ENCODE data around the gene SEL1L.
"Not testable (repeated sequence)": the region's sequence is repeated elsewhere in the genome, so short reads cannot be mapped to it uniquely, and the experiment has no call there.

SEL1L gene

DNA sequence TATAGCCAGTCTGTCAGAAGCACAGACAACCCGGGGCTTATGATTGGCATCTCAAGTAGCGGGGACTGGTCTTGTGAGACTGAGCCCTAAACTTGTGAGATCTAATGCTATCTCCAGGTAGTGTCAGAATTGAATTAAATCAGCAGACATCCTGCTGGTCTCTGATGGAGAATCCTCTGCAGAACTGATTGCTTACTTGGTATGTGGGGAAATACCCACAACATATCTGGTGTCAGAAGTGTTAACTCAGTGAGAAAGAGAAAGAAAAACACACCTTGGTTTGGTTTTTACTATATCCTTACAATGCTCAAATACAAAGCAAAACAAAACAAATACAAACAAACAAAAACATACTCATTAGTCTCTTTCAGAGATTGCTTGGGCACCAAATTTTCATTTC is 10.0 kb downstream of the SEL1L start:
- DNase-seq: no peak

- DNase-seq: no peak
Measured at GRCh38 chr14:81523016-81523415, 10.6 kb downstream of the SEL1L start.

DNA sequence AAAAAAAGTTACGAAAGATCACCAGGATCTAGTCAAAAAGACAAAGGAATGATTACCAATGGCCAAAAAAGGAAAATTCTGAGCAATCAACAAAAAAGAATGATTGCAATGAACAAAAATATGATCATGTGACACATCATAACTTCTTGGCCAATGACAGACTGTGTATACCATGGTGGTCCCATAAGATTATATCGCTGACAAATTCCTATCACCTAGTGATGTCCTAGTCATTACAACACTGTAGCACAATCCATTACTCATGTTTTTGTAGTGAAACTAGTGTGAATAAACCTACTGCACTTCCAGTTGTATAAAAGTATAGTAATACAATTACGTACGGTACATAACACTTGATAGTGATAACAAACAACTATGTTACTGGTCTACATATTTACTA is 12.3 kb downstream of the SEL1L start:
- DNase-seq: no peak

- no peak for DNase-seq
Measured at GRCh38 chr14:81519200-81520011, 14.2 kb downstream of the SEL1L start.

- no peak for DNase-seq
Measured at GRCh38 chr14:81517798-81518398, 15.8 kb downstream of the SEL1L start.

GRCh38 chr14:81516986-81517797 is 16.5 kb downstream of the SEL1L start:
- no peak for DNase-seq

DNA sequence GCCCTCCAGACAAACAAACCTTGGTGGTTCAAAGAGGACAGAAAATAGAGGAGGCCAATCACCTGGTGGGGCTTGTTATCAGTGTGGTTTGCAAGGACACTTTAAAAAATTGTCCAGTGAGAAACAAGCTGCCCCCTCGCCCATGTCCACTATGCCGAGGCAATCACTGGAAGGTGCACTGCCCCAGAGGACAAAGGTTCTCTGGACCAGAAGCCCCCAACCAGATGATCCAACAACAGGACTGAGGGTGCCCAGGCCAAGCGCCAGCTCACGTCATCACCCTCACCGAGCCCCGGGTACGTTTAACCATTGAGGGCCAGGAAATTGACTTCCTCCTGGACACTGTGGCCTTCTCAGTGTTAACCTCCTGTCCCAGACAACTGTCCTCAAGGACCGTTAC is 17.7 kb downstream of the SEL1L start:
- not testable (repeated sequence) for DNase-seq

- DNase-seq: not testable (repeated sequence)
Measured at GRCh38 chr14:81512826-81513225, 20.8 kb downstream of the SEL1L start.

- no peak for DNase-seq
Measured at GRCh38 chr14:81511111-81511904, 22.3 kb downstream of the SEL1L start.

GRCh38 chr14:81509838-81510452 is 23.7 kb downstream of the SEL1L start:
- DNase-seq: no peak

DNA sequence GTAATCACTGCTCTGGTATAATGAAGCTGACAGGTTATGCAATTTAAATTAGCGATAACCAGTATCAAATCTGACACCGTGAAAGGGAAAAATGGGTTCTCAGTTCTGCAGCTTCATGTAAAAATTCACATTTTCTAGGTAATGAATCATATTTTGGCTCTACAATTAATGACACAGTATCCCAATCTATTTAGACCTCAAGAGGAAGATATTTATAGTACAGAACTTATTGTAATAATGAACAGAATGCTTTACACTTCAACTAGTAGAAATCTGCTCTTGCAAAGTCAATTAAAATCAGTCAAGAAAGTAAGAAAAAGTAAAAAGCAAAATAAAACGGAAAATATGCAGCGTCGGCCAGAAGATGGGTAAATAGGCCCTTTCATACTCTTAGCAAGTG is 24.3 kb downstream of the SEL1L start:
- no peak for DNase-seq

DNA sequence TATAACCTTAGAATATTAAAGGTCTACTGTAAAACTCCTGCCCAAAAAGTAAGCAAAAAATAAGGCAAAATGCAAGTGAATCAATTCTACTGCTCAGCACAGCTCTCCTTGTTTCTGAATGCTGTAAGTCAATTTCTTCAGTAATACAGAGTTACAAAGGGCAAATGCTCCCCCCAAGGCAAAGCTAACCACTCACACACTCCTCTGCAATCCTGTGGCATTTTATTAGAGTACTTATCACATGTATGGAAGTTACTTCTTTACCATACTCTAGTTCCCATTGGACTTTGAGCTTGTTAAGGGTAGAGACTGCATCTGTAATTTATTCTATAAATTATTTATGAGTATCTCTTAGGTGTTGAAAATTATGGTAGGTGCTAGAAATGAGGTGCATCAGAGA is 27.2 kb downstream of the SEL1L start:
- no peak for DNase-seq

DNA sequence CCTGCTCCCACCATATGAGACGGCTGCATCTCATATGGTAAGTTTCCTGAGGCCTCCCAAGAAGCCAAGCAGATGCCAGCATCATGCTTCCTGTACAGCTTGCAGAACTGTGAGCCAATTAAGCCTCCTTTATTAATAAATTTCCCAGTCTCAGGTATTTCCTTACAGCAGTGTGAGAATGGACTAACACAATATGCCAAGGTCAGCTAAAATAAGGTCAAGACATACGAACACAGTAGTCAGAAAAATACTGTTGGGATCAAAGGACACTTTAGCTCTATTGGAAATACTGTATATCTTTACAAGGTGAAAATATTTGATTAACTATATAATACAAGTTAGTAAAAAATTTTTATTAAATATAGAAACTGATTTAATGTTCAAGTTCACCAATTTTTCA is 28.8 kb downstream of the SEL1L start:
- DNase-seq: no peak

GRCh38 chr14:81485781-81486180 is 47.9 kb downstream of the SEL1L start:
- DNase-seq: no peak

- DNase-seq: no peak
Measured at GRCh38 chr14:81485372-81485771, 48.3 kb downstream of the SEL1L start.

- no peak for DNase-seq
Measured at GRCh38 chr14:81484120-81484519, 49.5 kb downstream of the SEL1L start.

DNA sequence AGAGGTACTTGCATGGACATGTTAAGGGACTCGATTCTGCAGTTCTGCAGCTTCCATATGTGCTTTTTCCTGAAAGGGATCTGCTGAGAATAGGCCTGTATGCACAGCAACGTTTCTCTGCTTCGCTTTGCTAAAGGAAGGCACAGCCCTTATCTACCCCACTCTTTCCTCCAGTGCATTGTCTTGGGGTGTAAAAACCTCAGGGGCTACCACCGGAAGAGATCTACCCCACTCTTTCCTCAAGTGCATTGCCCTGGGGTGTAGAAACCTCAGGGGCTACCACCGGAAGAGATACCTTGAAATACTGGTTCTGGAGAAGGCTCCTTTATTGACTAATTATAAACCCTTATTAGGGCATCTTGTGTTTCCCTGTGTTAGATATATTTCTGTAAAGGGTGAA is 52.9 kb downstream of the SEL1L start:
- no peak for DNase-seq

DNA sequence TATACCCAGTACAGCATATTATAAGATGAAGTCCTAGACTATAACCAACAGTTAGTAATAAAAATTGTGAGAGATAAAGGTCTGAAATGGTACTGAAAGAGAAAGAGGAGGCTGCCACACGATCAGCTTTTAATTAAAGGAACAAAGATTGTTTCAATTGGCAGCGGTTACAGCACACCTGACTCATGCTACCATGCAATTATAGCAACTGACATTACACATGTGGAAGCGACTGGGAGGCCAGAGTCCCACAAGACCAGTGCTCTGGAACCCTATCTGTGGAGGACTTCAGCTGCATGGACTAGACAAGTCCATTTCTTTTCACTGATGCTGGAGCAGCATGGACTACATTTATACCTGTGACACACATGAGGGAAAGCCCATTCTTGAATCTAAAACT is 55.2 kb downstream of the SEL1L start:
- DNase-seq: no peak

DNA sequence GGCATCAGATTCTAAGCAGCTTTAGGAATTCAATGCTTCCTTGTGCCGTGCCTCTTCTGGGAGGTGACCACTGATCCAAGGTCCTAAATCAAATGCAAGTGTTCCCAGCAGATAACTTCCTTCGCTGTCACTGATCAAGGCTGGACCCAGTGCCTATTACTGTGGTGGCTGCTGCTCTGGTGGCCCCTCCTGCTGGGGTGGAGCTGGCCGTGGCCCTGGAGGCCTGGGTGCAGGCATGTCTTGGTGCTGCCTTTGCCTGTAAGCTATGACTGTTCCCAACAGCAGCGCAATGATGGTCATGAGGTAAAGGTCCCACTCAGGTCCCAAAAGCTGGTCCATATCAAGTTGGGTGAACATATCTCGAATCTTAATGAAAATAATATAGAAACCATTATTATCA is 56.8 kb downstream of the SEL1L start:
- DNase-seq: no peak

GRCh38 chr14:81474685-81475324 is 58.8 kb downstream of the SEL1L start:
- no peak for DNase-seq

DNA sequence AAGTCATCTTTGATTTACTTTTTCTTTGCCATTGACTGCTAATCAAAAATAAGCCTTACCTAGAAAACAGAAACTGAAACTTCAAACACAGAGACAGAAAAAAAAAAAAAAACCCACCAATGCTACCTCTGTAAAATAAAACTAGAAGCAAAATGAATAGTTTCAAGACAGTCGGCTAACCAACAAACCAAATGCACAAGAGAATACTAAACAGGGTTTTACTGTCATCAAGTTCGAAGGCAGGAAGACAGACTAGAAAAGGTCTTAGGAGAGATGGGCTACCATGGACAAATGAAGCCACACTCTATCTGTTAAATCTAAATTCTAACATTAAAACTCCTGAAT is 59.5 kb downstream of the SEL1L start:
- no peak for DNase-seq

Data from GOT3 (cell line).